Endothelial cell of umbilical vein (primary cell): ENCODE data around the gene CTTNBP2NL. TPM values are rescaled to one million over a fixed set of nuclear protein-coding genes. Genes with fewer than 3 reads are reported as not detected.

Experiments
- BruUV-seq: library from RNA; stranded (reverse); fragments of 400-500 nt; replicated peaks from 2 replicates; lab custom pipeline; 2021; lab: Mats Ljungman, UMichigan
- CTCF ChIA-PET: fragments of 300-600, 350-600 bp; sonication (Branson Sonifier 250); formaldehyde crosslinking; loops from one replicate; lab custom pipeline; 2021; ENCODE audit warnings: antibody characterized with exemption, inconsistent platforms; lab: Charles Lee
- POLR2A ChIA-PET: fragments of 300-600, 350-600 bp; sonication (Branson Sonifier 250); formaldehyde crosslinking; loops from one replicate; lab custom pipeline; 2021; ENCODE audit warnings: antibody characterized with exemption, inconsistent platforms; lab: Charles Lee
- DNase-seq: peaks from one replicate; pipeline ENCODE4 v3.0.0-alpha.2; 2011; ENCODE audit warnings: low read depth, low spot score
- FAIRE-seq: peaks from 2 replicates; lab custom pipeline; 2011; peaks lifted over from hg19 to GRCh38; lab: Jason Lieb, UNC
- H2AFZ ChIP-seq: 2 replicates; pipeline ENCODE4 v1.6.0; 2012; ENCODE audit warnings: low read depth, low read length, control low read depth, inconsistent platforms
- H3K27ac ChIP-seq: 2 replicates; pipeline ENCODE4 v1.5.1; 2011; ENCODE audit warnings: low read depth, mild to moderate bottlenecking, control low read depth, low read length, moderate library complexity; ENCODE audit not compliant: insufficient read depth
- H3K27me3 ChIP-seq, 2 experiments: 2 replicates each; pipeline versions ENCODE4 v1.6.0 to v1.6.1; 2011; ENCODE audit warnings: low read length in 2 of 2, mixed read lengths in 1 of 2; ENCODE audit not compliant: control insufficient read depth in 2 of 2, insufficient read depth in 2 of 2
- H3K36me3 ChIP-seq, 2 experiments: 2 replicates in 1 of 2; 3 replicates in 1 of 2; pipeline ENCODE4 v1.5.1; 2011; ENCODE audit warnings: low read length in 2 of 2, mild to moderate bottlenecking in 1 of 2, moderate library complexity in 1 of 2; ENCODE audit not compliant: control insufficient read depth in 2 of 2, insufficient read depth in 2 of 2; ENCODE audit errors: extremely low read depth in 1 of 2
- H3K4me1 ChIP-seq: 3 replicates; pipeline ENCODE4 v1.5.1; 2011; ENCODE audit warnings: mild to moderate bottlenecking, low read length; ENCODE audit not compliant: control insufficient read depth, insufficient read depth; ENCODE audit errors: extremely low read depth
- H3K4me2 ChIP-seq: 2 replicates; pipeline ENCODE4 v1.6.1; 2011; ENCODE audit warnings: low read length, control low read depth, mixed read lengths; ENCODE audit not compliant: insufficient read depth
- H3K4me3 ChIP-seq, 3 experiments: fragments of 200-600 bp in 1 of 3; sonication (generic), shearing (Covaris generic) in 1 of 3; replicated peaks in 1 of 3; 2 replicates each; pipeline ENCODE4 v1.5.1; 2011 to 2016; ENCODE audit warnings: control low read depth in 3 of 3, low read length in 3 of 3, mild to moderate bottlenecking in 2 of 3, inconsistent platforms in 1 of 3, low read depth in 1 of 3, moderate library complexity in 1 of 3; ENCODE audit not compliant: insufficient read depth in 1 of 3
- H3K79me2 ChIP-seq: 2 replicates; pipeline ENCODE4 v1.6.0; 2012; ENCODE audit warnings: low read length, inconsistent platforms; ENCODE audit not compliant: control insufficient read depth, insufficient read depth
- H3K9ac ChIP-seq: replicated peaks from 2 replicates; pipeline ENCODE3; 2011; ENCODE audit warnings: low read length, control low read depth; ENCODE audit not compliant: insufficient read depth; ENCODE audit errors: extremely low read depth
- H3K9me1 ChIP-seq: replicated peaks from 3 replicates; pipeline ENCODE4 v1.6.0; 2011; ENCODE audit warnings: mild to moderate bottlenecking, low read length; ENCODE audit not compliant: control insufficient read depth, insufficient read depth; ENCODE audit errors: extremely low read depth
- H3K9me3 ChIP-seq: replicated peaks from 2 replicates; pipeline ENCODE4 v1.5.1; 2012; ENCODE audit warnings: low read length, inconsistent platforms; ENCODE audit not compliant: control insufficient read depth, insufficient read depth
- H4K20me1 ChIP-seq: replicated peaks from 2 replicates; pipeline ENCODE3; 2011; ENCODE audit warnings: mild to moderate bottlenecking, low read length; ENCODE audit not compliant: control insufficient read depth, insufficient read depth; ENCODE audit errors: extremely low read depth
- EZH2 ChIP-seq: IDR thresholded peaks from 2 replicates; pipeline ENCODE4 v1.6.1; 2012; ENCODE audit warnings: borderline replicate concordance, low read depth, mild to moderate bottlenecking, moderate library complexity, low read length, inconsistent platforms; ENCODE audit not compliant: severe bottlenecking
- MAX ChIP-seq: IDR thresholded peaks from 2 replicates; pipeline ENCODE4 v1.6.1; 2011; ENCODE audit not compliant: insufficient read depth, insufficient read length
- MYC ChIP-seq: IDR thresholded peaks from one replicate; pipeline ENCODE4 v1.6.1; 2011; ENCODE audit warnings: mild to moderate bottlenecking, low read depth, low read length
- dilution Hi-C: fragments of 300-500 bp; cut with MboI; formaldehyde crosslinking; loops from one replicate; pipeline ENCODE4 v1.15.0; 2019; ENCODE audit warnings: low sequenced_read_pairs; ENCODE audit not compliant: extremely low pct_ligation_motif_present
- intact Hi-C: fragments of 100-400 bp; cut with micrococcal nuclease; formaldehyde crosslinking; loops from one replicate; pipeline ENCODE4 v1.10.0; 2022
- polyA plus RNA-seq, 4 experiments: library from polyadenylated mRNA; depleted of rRNA in 3 of 4; stranded (reverse) in 3 of 4; unstranded in 1 of 4; fragments of >200 nt; gene quantifications; 2 replicates each; pipeline versions ENCODE4 v1.2.1 to v1.2.3, GENCODE V29; 2011 to 2012; ENCODE audit warnings: missing spikeins in 1 of 4
- total RNA-seq: library from RNA; stranded (reverse); gene quantifications from 2 replicates; pipeline ENCODE4 v1.2.3, GENCODE V29; 2021

The CTTNBP2NL gene
- total and polyA plus RNA-seq, 2 donors (not counting 3 experiments of a cell fraction or from before 2014, with no cell fraction given) = 21.5 to 94.4 TPM

- ChIA-PET POLR2A (no interaction called here), CTCF (interaction anchor here (1.0 to 1.7 kb wide), 4 partner anchors 14 to 33 kb away, joined by 3 to 8 read pairs (median 4); no protein-coding TSS in a partner anchor)
- Histone ChIP-seq H2AFZ (peak overlapping the region; percentile 60), H3K9ac (no peak overlapping the region), H3K79me2 (no peaks in the 10 kb centered on the region), H3K36me3 (no peaks in the 10 kb centered on the region), H3K9me3 (no peaks in the 10 kb centered on the region), H4K20me1 (no peaks in the 10 kb centered on the region), H3K4me3 (peak overlapping the region; percentile 3 to 44 (median 26)), H3K4me1 (peaks cover 8% of the 10 kb centered on the region), H3K27ac (no peak overlapping the region), H3K4me2 (peak overlapping the region; percentile 16), H3K9me1 (no peaks in the 10 kb centered on the region), H3K27me3 (peaks cover 9% of the 10 kb centered on the region in 2 experiments)
- DNase-seq = peak; percentile 13
- no TSS peak for BruUV-seq
- TF ChIP-seq MAX (no peak), EZH2 (peak; percentile 19)
- intact Hi-C loops = no loop called here
- FAIRE-seq = no peak
- dilution Hi-C loops = no loop called here
Observed at GRCh38 chr1:112509005-112509659, 113.1 kb downstream of the CTTNBP2NL start.

- intact Hi-C loops = no loop called here
- no peak overlapping the region for H3K4me2 ChIP-seq
Observed at GRCh38 chr1:112509660-112510178, 113.7 kb downstream of the CTTNBP2NL start.

More at GRCh38 chr1:112509660-112510178, 113.7 kb downstream of the CTTNBP2NL start:
- peaks cover 8% of the 10 kb centered on the region for H3K4me1 ChIP-seq
- TF ChIP-seq EZH2 (peak; percentile 12), MYC (no peak)
- no peaks in the 10 kb centered on the region for H3K36me3 ChIP-seq
- H3K9ac ChIP-seq = no peak overlapping the region
- H4K20me1 ChIP-seq = no peaks in the 10 kb centered on the region
- no peaks in the 10 kb centered on the region for H3K79me2 ChIP-seq
- H3K4me3 ChIP-seq = no peak overlapping the region
- no TSS peak for BruUV-seq
- ChIA-PET CTCF (interaction anchor here (1.0 kb wide), 1 partner anchor 13 kb away, joined by 3 read pairs; no protein-coding TSS in a partner anchor), POLR2A (no interaction called here)
- peaks cover 9% of the 10 kb centered on the region in 2 experiments for H3K27me3 ChIP-seq
- no peaks in the 10 kb centered on the region for H3K9me3 ChIP-seq
- no peak for DNase-seq
- no peaks in the 10 kb centered on the region for H3K9me1 ChIP-seq
- no peak overlapping the region for H3K27ac ChIP-seq
- dilution Hi-C loops = no loop called here
- H2AFZ ChIP-seq = no peak overlapping the region
- FAIRE-seq = no peak
